Endothelial cell of umbilical vein (primary cell): Measurements from ENCODE around the gene TCTN2. TPM values are rescaled to one million over a fixed set of nuclear protein-coding genes. Genes with fewer than 3 reads are reported as not detected.

Source experiments
- BruUV-seq: library from RNA; stranded (reverse); fragments of 400-500 nt; replicated peaks from 2 replicates; lab custom pipeline; 2021; lab: Mats Ljungman, UMichigan
- CTCF ChIA-PET: fragments of 300-600, 350-600 bp; sonication (Branson Sonifier 250); formaldehyde crosslinking; loops from one replicate; lab custom pipeline; 2021; ENCODE audit warnings: antibody characterized with exemption, inconsistent platforms; lab: Charles Lee
- POLR2A ChIA-PET: fragments of 300-600, 350-600 bp; sonication (Branson Sonifier 250); formaldehyde crosslinking; loops from one replicate; lab custom pipeline; 2021; ENCODE audit warnings: antibody characterized with exemption, inconsistent platforms; lab: Charles Lee
- DNase-seq: peaks from one replicate; pipeline ENCODE4 v3.0.0-alpha.2; 2011; ENCODE audit warnings: low read depth, low spot score
- FAIRE-seq: peaks from 2 replicates; lab custom pipeline; 2011; peaks lifted over from hg19 to GRCh38; lab: Jason Lieb, UNC
- H2AFZ ChIP-seq: 2 replicates; pipeline ENCODE4 v1.6.0; 2012; ENCODE audit warnings: low read depth, low read length, control low read depth, inconsistent platforms
- H3K27ac ChIP-seq: 2 replicates; pipeline ENCODE4 v1.5.1; 2011; ENCODE audit warnings: low read depth, mild to moderate bottlenecking, control low read depth, low read length, moderate library complexity; ENCODE audit not compliant: insufficient read depth
- H3K27me3 ChIP-seq, 2 experiments: 2 replicates each; pipeline versions ENCODE4 v1.6.0 to v1.6.1; 2011; ENCODE audit warnings: low read length in 2 of 2, mixed read lengths in 1 of 2; ENCODE audit not compliant: control insufficient read depth in 2 of 2, insufficient read depth in 2 of 2
- H3K36me3 ChIP-seq, 2 experiments: 2 replicates in 1 of 2; 3 replicates in 1 of 2; pipeline ENCODE4 v1.5.1; 2011; ENCODE audit warnings: low read length in 2 of 2, mild to moderate bottlenecking in 1 of 2, moderate library complexity in 1 of 2; ENCODE audit not compliant: control insufficient read depth in 2 of 2, insufficient read depth in 2 of 2; ENCODE audit errors: extremely low read depth in 1 of 2
- H3K4me1 ChIP-seq: 3 replicates; pipeline ENCODE4 v1.5.1; 2011; ENCODE audit warnings: mild to moderate bottlenecking, low read length; ENCODE audit not compliant: control insufficient read depth, insufficient read depth; ENCODE audit errors: extremely low read depth
- H3K4me2 ChIP-seq: 2 replicates; pipeline ENCODE4 v1.6.1; 2011; ENCODE audit warnings: low read length, control low read depth, mixed read lengths; ENCODE audit not compliant: insufficient read depth
- H3K4me3 ChIP-seq, 3 experiments: fragments of 200-600 bp in 1 of 3; sonication (generic), shearing (Covaris generic) in 1 of 3; replicated peaks in 1 of 3; 2 replicates each; pipeline ENCODE4 v1.5.1; 2011 to 2016; ENCODE audit warnings: control low read depth in 3 of 3, low read length in 3 of 3, mild to moderate bottlenecking in 2 of 3, inconsistent platforms in 1 of 3, low read depth in 1 of 3, moderate library complexity in 1 of 3; ENCODE audit not compliant: insufficient read depth in 1 of 3
- H3K79me2 ChIP-seq: 2 replicates; pipeline ENCODE4 v1.6.0; 2012; ENCODE audit warnings: low read length, inconsistent platforms; ENCODE audit not compliant: control insufficient read depth, insufficient read depth
- H3K9ac ChIP-seq: replicated peaks from 2 replicates; pipeline ENCODE3; 2011; ENCODE audit warnings: low read length, control low read depth; ENCODE audit not compliant: insufficient read depth; ENCODE audit errors: extremely low read depth
- H3K9me1 ChIP-seq: replicated peaks from 3 replicates; pipeline ENCODE4 v1.6.0; 2011; ENCODE audit warnings: mild to moderate bottlenecking, low read length; ENCODE audit not compliant: control insufficient read depth, insufficient read depth; ENCODE audit errors: extremely low read depth
- H3K9me3 ChIP-seq: replicated peaks from 2 replicates; pipeline ENCODE4 v1.5.1; 2012; ENCODE audit warnings: low read length, inconsistent platforms; ENCODE audit not compliant: control insufficient read depth, insufficient read depth
- H4K20me1 ChIP-seq: replicated peaks from 2 replicates; pipeline ENCODE3; 2011; ENCODE audit warnings: mild to moderate bottlenecking, low read length; ENCODE audit not compliant: control insufficient read depth, insufficient read depth; ENCODE audit errors: extremely low read depth
- CTCF ChIP-seq, 2 donors: IDR thresholded peaks; 1 replicate in 1 of 2; 2 replicates in 1 of 2; pipeline ENCODE4 v1.5.1; 2011; ENCODE audit warnings: low read length in 2 of 2, mild to moderate bottlenecking in 2 of 2, moderate library complexity in 2 of 2, control low read depth in 1 of 2, inconsistent platforms in 1 of 2, low read depth in 1 of 2; ENCODE audit not compliant: insufficient read depth in 1 of 2; ENCODE audit errors: extremely low read depth in 1 of 2
- EZH2 ChIP-seq: IDR thresholded peaks from 2 replicates; pipeline ENCODE4 v1.6.1; 2012; ENCODE audit warnings: borderline replicate concordance, low read depth, mild to moderate bottlenecking, moderate library complexity, low read length, inconsistent platforms; ENCODE audit not compliant: severe bottlenecking
- FOS ChIP-seq: IDR thresholded peaks from 2 replicates; pipeline ENCODE4 v1.6.1; 2011; ENCODE audit warnings: mild to moderate bottlenecking, low read length, moderate library complexity, borderline replicate concordance; ENCODE audit not compliant: insufficient read depth
- GATA2 ChIP-seq: IDR thresholded peaks from 2 replicates; pipeline ENCODE4 v1.7.0; 2011; ENCODE audit warnings: low read depth, mild to moderate bottlenecking, moderate library complexity, mixed read lengths, low read length; ENCODE audit not compliant: insufficient read length, insufficient read depth
- JUN ChIP-seq: IDR thresholded peaks from 2 replicates; pipeline ENCODE4 v1.6.1; 2011; ENCODE audit warnings: borderline replicate concordance, low read depth; ENCODE audit not compliant: insufficient read length, insufficient read depth
- MYC ChIP-seq: IDR thresholded peaks from one replicate; pipeline ENCODE4 v1.6.1; 2011; ENCODE audit warnings: mild to moderate bottlenecking, low read depth, low read length
- POLR2A ChIP-seq: IDR thresholded peaks from 2 replicates; pipeline ENCODE4 v1.6.1; 2012; ENCODE audit warnings: low read depth, mild to moderate bottlenecking, control low read depth, low read length
- POLR2AphosphoS5 ChIP-seq: IDR thresholded peaks from 2 replicates; pipeline ENCODE4 v1.6.1; 2012; ENCODE audit warnings: low read depth, mild to moderate bottlenecking, control low read depth, low read length, moderate library complexity; ENCODE audit not compliant: insufficient read depth
- dilution Hi-C: fragments of 300-500 bp; cut with MboI; formaldehyde crosslinking; loops from one replicate; pipeline ENCODE4 v1.15.0; 2019; ENCODE audit warnings: low sequenced_read_pairs; ENCODE audit not compliant: extremely low pct_ligation_motif_present
- intact Hi-C: fragments of 100-400 bp; cut with micrococcal nuclease; formaldehyde crosslinking; loops from one replicate; pipeline ENCODE4 v1.10.0; 2022
- polyA plus RNA-seq, 4 experiments: library from polyadenylated mRNA; depleted of rRNA in 3 of 4; stranded (reverse) in 3 of 4; unstranded in 1 of 4; fragments of >200 nt; gene quantifications; 2 replicates each; pipeline versions ENCODE4 v1.2.1 to v1.2.3, GENCODE V29; 2011 to 2012; ENCODE audit warnings: missing spikeins in 1 of 4
- total RNA-seq: library from RNA; stranded (reverse); gene quantifications from 2 replicates; pipeline ENCODE4 v1.2.3, GENCODE V29; 2021
- TF ChIP-seq, protein P1 (sequence below): IDR thresholded peaks from 2 replicates; pipeline ENCODE4 v1.6.1; 2011; ENCODE audit not compliant: insufficient read depth, insufficient read length

TCTN2 gene
- total and polyA plus RNA-seq, 2 donors (not counting 3 experiments of a cell fraction or from before 2014, with no cell fraction given), result 11.2 to 16.7 TPM

DNA sequence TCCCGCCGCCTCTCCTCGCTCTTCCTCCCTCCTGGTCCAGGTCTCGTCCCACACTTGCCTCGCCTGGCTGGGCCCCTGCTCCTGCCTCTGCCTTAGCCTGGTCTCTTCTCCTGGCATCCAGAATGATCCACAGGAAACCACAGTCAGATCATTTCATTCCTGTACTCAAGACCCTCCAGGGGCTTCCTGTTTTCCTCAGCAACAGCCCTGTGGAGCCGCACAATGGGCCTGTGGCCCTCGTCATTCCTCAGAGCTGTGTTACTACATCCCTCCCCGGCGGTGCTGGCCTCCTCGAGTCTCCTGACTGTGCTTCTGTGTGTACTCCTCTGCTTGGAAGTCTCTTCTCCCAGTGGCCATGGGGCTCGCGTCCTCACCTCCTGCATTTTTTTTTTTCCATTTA, 61.3 kb downstream of the TCTN2 start:
- intact Hi-C loops, result no loop called here
- TF ChIP-seq, protein P1, sequence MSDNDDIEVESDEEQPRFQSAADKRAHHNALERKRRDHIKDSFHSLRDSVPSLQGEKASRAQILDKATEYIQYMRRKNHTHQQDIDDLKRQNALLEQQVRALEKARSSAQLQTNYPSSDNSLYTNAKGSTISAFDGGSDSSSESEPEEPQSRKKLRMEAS, result no peak
- TF ChIP-seq JUN, result no peak
- TF ChIP-seq GATA2, result no peak
- no peak for TF ChIP-seq MYC
- no peak for TF ChIP-seq EZH2
- no peak for TF ChIP-seq POLR2AphosphoS5
- TF ChIP-seq CTCF (IDR thresholded peaks at IDR 0.05; ENCODE audit: extremely low read depth in 1 of 2, insufficient read depth in 1 of 2, low read depth in 1 of 2, low read length in 2 of 2), result no peak
- no peak for TF ChIP-seq POLR2A
- no peak for TF ChIP-seq FOS
- CTCF ChIA-PET, result no interaction called here
- no peak overlapping the region for H3K9ac ChIP-seq
- peaks cover 9 to 26% of the 10 kb centered on the region in 2 experiments for H3K36me3 ChIP-seq
- POLR2A ChIA-PET, result no interaction called here
- H4K20me1 ChIP-seq, result no peaks in the 10 kb centered on the region
- no TSS peak for BruUV-seq
- H3K27ac ChIP-seq, result no peak overlapping the region
- H3K4me3 ChIP-seq, result no peak overlapping the region
- no peaks in the 10 kb centered on the region for H3K9me1 ChIP-seq
- H3K4me2 ChIP-seq, result no peak overlapping the region
- no peaks in the 10 kb centered on the region for H3K27me3 ChIP-seq
- H3K9me3 ChIP-seq, result no peaks in the 10 kb centered on the region
- dilution Hi-C loops, result no loop called here
- no peak overlapping the region for H2AFZ ChIP-seq
- peak; percentile 41 for DNase-seq
- H3K4me1 ChIP-seq, result no peaks in the 10 kb centered on the region
- H3K79me2 ChIP-seq, result no peaks in the 10 kb centered on the region
- FAIRE-seq, result no peak
